Left lobe of liver (tissue), 2 donors: ENCODE measurements around the gene LPGAT1. TPM values are rescaled to one million over a fixed set of nuclear protein-coding genes. Genes with fewer than 3 reads are reported as not detected.
"Not testable (repeated sequence)": the region's sequence is repeated elsewhere in the genome, so short reads cannot be mapped to it uniquely, and the experiment has no call there.

Experiments
- ATAC-seq: fragments of 200-7000 bp; cut with Tn5 transposase; one replicate; pipeline ENCODE4 v1.9.1; 2020; ENCODE audit warnings: mild to moderate bottlenecking, moderate library complexity
- DNase-seq: peaks from one replicate; pipeline ENCODE4 v3.0.0-alpha.2; 2020; ENCODE audit warnings: low spot score
- total RNA-seq: library from RNA; stranded (reverse); gene quantifications from one replicate; pipeline ENCODE4 v1.2.1, GENCODE V29; 2021
- donor health status: DM: no; HTN: no; CAD: no; lungs with moderate emphysema.
- donor health status: DM: no; HTN: yes; CAD: no.

Gene LPGAT1
- total RNA-seq, 1 donor from 2014 or later = 35.0 TPM

GRCh38 chr1:211736351-211736915 is 94.1 kb downstream of the LPGAT1 start:
- DNase-seq (no peak), ATAC-seq (no peak)

GRCh38 chr1:211735208-211736170 is 95.1 kb downstream of the LPGAT1 start:
- DNase-seq (no peak), ATAC-seq (no peak)

GRCh38 chr1:211734791-211735190 is 95.8 kb downstream of the LPGAT1 start:
- DNase-seq = no peak
- ATAC-seq = peak; percentile 17

GRCh38 chr1:211734359-211734758 is 96.2 kb downstream of the LPGAT1 start:
- no peak for DNase-seq

GRCh38 chr1:211732293-211732980 is 98.1 kb downstream of the LPGAT1 start:
- DNase-seq (no peak), ATAC-seq (no peak)

More at GRCh38 chr1:211734359-211734758, 96.2 kb downstream of the LPGAT1 start:
- ATAC-seq = no peak

- ATAC-seq (no peak), DNase-seq (no peak)
These were observed 98.9 kb downstream of the LPGAT1 start for GRCh38 chr1:211731456-211732292.

GRCh38 chr1:211730347-211730746 is 100.2 kb downstream of the LPGAT1 start:
- DNase-seq = no peak
- ATAC-seq = no peak

GRCh38 chr1:211729238-211729637 is 101.3 kb downstream of the LPGAT1 start:
- ATAC-seq = no peak
- no peak for DNase-seq

- no peak for DNase-seq
- no peak for ATAC-seq
These were observed 104.0 kb downstream of the LPGAT1 start for GRCh38 chr1:211726467-211726995.

- DNase-seq (no peak), ATAC-seq (peak; percentile 44)
These were observed 105.8 kb downstream of the LPGAT1 start for GRCh38 chr1:211724687-211725196.

GRCh38 chr1:211723273-211723672 is 107.3 kb downstream of the LPGAT1 start:
- ATAC-seq = peak; percentile 96
- peak; percentile 57 for DNase-seq

- ATAC-seq (no peak), DNase-seq (no peak)
These were observed 108.0 kb downstream of the LPGAT1 start for GRCh38 chr1:211722277-211723175.

GRCh38 chr1:211716555-211716954 is 114.0 kb downstream of the LPGAT1 start:
- not testable (repeated sequence) for DNase-seq, ATAC-seq

- no peak for ATAC-seq
These were observed 114.6 kb downstream of the LPGAT1 start for GRCh38 chr1:211715971-211716370.

GRCh38 chr1:211714154-211714553 is 116.4 kb downstream of the LPGAT1 start:
- ATAC-seq (no peak), DNase-seq (no peak)

More at GRCh38 chr1:211715971-211716370, 114.6 kb downstream of the LPGAT1 start:
- no peak for DNase-seq

GRCh38 chr1:211713231-211713630 is 117.3 kb downstream of the LPGAT1 start:
- ATAC-seq (no peak), DNase-seq (no peak)

GRCh38 chr1:211711315-211711705 is 119.3 kb downstream of the LPGAT1 start:
- no peak for ATAC-seq
- no peak for DNase-seq

- no peak for DNase-seq
- ATAC-seq = no peak
These were observed 119.8 kb downstream of the LPGAT1 start for GRCh38 chr1:211710566-211711314.
